Measurements from ENCODE around the gene SELPLG.
"Not testable (repeated sequence)": the region's sequence is repeated elsewhere in the genome, so short reads cannot be mapped to it uniquely, and the experiment has no call there.

Gene SELPLG

GRCh38 chr12:108602976-108603704 lies 30.6 kb downstream of the SELPLG start:
- no peak for DNase-seq

GRCh38 chr12:108602209-108602705 lies 31.4 kb downstream of the SELPLG start:
- no peak for DNase-seq

DNA sequence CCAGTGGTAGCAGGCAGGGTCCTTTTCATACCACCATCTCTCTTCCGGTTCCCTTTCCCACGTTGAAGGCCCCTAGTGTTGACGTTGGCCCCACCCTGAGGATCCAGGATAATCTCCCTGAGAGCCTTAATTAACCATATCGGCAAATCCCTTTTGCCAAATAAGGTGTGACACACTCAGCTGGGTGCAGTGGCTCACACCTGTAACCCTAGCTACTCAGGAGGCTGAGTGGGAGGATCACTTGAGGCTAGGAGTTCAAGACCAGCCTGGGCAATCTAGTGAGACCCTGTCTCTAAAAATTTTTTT lies 33.0 kb downstream of the SELPLG start:
- no peak for DNase-seq

DNA sequence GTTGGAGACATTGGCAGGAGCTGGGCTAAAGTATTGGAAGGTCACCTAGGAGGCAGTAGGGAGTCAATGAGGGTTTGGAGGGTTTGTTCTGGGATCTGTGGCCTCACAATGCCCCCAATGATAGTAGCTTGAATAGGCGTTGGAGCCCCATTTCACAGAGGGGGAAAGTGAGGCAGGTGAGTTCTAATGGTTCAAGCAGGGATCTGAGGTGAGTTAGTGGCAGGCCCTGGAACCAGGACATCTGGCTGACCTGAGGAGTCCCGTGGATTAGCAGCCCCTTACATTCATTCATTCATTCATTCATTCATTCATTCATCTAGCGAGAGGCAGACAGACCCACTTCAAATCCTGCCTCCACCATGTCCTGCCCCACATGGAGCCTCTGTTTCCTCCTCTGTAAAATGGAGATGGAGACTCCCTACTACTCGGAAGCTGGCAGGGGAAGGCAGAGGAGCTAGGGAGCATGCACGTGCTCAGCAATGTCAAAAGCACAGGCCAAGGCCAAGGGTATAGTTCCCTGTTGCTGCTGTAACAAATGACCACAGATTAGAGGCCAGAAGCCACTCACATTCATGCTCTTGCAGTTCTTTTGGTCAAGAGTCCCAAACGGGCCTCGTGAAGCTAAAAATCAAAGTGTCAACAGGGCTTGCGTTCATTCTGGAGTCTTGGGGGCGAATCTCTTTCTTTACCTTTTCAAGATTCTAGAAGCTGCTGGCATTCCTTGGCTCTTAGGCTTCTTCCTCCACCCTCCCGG lies 33.6 kb downstream of the SELPLG start:
- DNase-seq, result no peak

DNA sequence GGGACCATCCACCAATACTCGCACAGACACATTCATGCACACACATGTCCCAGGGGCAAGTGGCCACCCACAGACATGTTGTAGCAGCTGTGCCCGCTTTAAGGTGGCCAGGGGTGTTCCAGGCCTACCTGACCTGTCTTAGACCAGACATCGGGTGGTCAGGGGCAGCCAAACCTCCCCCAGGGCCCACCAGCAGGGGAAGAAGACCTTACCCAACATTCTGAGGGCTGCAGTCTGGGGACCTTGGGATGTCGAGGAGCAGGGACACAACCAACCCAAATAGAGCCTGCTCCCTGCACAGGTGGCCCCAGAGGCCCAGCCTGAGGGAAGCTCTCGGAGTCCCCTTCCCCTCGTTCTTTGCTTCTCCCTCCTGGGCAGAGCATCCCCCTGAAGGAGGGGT lies 34.2 kb downstream of the SELPLG start:
- no peak for DNase-seq

DNA sequence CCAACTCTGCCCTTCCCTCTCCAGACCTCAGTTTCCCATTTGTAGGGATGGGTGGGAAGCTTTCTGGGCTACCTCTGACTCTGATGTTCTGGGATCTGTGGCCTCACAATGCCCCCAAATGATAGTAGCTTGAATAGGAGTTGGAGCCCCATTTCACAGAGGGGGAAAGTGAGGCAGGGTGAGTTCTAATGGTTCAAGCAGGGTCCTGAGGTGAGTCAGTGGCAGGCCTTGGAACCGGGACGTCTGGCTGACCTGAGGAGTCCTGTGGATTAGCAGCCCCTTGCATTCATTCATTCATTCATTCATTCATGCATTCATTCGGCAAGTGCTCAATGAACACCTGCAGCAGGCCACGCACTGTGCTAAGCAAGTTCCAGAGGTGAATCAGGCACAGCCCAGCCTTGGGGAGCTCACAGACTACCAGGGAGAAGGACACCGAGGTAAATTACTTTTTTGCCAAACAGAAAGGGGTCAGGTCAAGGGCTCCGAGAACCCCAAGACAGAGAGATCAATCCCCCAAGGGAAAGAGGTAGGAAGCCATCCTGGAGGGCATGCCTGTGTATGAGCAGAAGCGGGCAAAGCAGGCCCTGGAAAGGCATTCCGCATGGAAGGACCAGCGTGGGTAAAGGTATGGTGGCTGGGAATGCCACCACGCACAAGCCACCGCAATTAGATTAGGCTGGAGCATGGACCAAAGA lies 35.0 kb downstream of the SELPLG start:
- DNase-seq, result no peak

DNA sequence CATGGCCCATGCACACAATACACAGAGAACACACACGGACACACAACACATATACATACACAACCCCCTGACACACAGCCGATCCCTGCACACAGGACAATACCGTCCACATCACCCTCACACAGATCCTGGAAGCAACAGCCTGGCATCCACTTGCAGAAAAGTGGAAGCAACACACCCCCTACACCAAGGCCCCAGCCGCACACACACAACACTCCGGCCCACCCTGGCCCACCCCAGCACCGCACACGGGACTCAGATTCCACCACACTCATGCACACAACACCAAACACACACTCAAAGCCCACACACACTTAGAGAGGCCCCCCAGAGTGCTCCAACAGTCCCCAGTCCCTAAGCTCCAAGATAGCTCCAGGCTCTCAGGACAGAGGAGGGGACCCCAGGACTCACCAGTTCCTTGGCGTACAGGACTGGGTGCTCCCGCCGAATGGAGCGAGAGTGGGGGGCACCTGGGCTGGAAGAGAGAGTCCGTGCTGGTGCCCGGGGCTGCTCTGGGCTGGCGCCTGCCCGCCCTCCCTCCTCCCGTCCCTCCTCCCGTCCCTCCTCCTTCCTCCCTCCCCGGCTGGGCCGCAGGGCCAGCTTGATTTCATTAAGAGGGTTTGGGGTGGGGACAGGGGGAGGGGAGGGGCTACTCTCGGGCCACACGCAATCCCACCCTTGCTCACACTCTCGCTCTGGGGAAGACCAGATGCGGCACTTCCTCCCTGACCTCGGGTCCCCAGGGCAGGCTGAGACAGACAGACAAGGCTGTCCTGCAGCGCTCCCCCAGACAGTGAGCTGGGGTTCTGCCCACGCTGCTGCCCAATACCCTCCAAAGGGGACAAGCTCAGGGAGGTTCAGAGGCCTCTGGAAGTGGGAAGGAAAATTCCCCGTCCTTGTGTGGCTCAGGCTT lies 35.9 kb downstream of the SELPLG start, which contains the start of gene TMEM119:
Gene TMEM119 (minus strand): TSS at position 526 of the 913 bp plus-strand sequence. CDS start 5,701 bp downstream, outside the sequence.
- DNase-seq, result no peak

GRCh38 chr12:108596854-108597558 lies 36.7 kb downstream of the SELPLG start:
- DNase-seq, result no peak

DNA sequence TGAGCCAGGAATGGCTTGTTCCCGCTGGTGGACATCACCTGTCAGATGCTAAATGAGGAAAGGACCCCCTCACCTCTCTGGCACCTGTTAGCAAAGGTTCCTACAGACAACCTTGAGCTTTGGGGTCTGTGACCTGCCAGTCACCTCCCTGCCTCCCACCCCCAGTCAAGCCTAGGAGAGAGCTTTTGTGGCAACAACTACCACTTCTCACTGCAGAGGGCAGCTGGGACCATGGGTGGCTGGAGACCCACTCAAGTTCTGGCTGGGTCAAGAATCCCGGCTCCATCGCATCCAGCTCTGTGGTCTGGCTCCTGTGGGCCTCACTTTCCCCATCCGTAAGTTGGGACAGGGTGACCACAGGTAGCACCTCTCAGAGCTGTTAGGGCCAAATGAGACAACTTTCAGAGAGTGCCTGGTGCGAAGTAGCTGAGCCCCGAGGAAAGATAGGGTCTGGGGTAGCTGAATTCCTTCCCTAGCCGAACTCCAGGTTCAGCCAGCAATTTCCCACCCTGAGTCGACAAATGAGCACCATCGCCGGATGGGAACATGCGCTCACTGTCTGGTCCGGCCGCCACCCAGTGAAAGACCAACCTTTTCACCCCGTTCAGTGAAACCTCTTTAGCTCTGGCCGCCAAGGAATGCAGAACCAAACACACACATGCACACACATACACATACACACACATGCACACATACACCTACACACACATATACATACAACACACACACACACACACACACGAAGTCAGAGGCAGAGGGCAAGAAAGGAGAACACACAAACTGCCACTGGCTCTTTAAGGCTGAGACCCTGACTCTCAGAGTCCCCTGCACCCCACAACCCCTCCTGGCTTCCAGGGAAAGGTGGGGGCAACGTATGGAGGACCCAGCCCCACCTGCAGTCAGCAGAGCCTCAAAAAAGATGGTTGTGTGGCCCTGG lies 37.7 kb downstream of the SELPLG start:
- DNase-seq, result no peak

DNA sequence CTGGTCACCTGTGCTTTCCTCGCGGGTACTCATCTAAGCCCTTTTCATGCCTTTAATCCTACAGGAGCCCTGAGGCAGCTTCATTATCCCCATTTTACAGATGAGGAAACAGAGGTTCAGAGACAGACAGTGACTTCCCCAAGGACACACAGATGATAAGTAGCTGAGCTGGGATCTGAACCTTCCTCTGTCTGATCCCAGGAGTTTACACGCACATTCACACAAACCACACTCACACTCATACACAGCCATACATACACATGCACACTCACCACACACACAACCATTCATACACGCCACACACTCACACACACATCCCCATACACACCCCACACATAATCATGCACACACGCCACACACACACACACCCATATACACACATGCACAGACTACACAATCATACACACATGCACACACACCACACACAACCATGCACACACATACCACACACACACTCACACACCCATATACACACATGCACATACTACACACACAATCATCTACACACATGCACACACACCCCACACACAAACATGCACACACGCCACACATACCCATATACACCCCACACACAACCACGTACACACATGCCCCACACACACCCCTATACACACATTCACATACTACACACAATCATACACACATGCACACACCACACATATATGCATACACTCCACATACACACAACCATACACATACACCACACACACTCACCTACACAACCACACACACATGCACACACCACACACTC lies 38.6 kb downstream of the SELPLG start:
- DNase-seq, result no peak

GRCh38 chr12:108594323-108594903 lies 39.3 kb downstream of the SELPLG start:
- DNase-seq, result no peak

DNA sequence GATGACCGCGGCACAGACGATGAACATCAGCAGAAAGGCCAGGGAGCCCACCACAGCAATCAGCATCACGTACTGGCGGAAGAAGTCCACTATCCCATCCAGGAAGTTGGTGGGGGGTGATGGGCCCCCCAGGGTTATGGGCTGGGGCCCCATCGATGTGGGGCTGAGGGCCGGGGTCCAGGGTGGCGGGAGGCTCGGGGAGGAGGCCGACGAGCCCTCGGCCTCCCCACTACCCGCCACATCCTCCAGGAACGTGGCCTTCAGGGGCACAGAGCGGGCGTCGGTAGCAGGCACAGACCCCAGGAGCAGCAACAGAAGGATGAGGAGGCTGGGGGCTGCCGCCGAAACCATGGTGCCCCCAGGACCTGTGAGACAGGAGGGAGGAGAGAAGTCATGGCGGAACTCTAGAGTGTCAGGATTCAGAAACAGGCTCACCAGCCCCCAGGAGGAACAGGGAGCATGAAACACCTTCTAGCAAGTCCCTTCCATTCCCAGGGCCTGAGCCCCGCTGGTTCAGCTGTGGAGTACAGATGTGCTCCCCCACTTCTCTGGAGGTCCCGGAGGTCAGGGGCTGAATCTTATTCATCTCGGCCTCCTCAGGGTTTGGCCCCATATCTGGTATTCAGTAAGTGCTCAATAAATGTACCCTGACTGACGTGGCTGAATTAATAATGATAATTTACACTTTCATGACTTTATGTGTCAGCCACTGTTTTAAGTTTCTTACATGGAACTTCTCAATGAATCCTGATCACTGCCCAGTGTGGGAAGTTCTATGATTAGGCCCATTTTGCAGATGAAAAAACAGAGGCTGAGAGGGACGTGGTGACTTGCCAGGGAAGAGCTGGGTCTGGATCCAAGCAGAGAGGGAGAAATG lies 41.4 kb downstream of the SELPLG start:
- DNase-seq, result no peak

GRCh38 chr12:108591267-108591980 lies 42.3 kb downstream of the SELPLG start:
- DNase-seq, result no peak

- DNase-seq, result not testable (repeated sequence)
Observed at GRCh38 chr12:108590463-108590862, 43.2 kb downstream of the SELPLG start.

DNA sequence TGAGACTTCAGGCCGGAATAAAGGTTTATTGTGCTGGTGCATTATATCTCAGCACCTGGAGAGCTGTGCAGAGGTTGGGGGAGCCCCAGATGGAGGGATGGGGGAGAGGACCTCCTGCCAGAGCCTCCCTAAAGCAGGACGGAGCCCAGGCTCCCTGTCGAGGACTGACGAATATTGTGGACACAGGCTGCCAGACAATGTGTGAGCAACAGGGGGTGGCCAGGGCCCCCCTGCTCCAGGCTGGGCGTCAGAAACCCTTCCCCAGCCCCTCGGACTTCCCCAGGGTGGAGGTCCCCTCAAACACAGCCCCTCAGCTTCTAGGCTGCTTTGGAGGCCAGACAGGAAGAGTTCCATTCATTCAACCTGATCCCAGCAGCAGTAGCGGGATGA lies 43.9 kb downstream of the SELPLG start:
- no peak for DNase-seq

DNA sequence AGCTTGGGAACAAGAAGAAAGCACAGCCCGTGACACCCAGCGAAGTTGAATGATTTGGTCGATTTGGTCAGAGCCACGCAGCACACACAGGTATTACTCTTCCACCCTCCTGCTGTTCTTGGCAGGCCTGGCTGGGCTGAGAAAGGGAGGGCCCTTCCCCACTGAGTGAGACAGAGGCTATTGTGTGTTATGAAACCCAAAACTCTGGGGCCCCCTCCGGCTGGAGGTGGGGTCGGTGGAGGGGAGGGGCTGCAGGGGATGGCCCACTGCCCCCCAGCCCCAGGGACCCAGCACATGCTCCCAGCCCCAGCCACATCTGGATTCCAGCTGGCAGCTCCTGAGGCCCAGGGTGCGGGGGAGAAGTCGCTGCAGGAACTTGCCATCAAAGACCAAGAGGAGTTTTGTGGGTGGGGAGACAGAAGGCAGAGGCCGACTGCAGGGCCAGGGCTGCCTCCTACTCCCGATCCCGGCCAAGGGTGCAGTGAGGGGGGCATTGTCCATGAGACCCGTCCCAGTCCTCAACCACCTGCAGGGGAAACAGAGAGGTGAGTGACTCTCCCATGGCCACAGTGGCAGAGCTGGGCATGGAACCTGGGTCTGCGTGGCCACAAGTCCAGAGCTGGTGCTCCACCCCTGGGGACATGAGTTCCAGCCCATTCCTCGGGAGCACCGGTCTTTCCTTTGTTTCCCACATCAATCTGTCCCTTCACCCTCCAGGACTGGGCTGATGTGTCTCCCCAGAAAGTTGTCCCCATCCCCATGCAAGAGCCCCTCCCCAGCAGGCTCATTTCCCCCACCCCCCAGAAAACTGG lies 44.5 kb downstream of the SELPLG start:
- no peak for DNase-seq

DNA sequence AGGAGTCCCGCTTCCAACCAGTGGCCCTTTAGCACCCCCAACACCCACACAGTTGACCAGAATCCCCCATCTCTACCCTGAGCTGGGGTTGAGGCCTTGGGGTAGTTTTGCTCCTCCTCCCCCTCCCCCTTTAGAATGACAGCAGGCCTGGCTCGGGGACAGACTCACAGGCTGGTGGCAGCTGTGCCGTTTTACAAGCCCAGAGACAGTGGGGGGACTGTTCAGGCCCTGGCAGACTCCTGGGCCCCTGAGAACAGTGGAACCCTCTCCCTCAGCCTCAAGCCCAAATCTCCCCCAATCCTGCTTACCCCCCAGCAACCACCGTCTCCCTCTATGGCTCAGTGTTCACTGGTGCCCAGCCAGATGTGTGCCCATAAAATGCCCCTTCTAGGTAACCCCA lies 45.9 kb downstream of the SELPLG start:
- DNase-seq, result no peak

Data from NCI-H1417 treated with DMSO at 0.1 percent for 48 hours (cell line).